H1 (cell line): Measurements from ENCODE around the gene GRM4. TPM values are rescaled to one million over a fixed set of nuclear protein-coding genes. Genes with fewer than 3 reads are reported as not detected.

ENCODE experiments used
- CTCF ChIA-PET: fragments of 300-600 bp; sonication (Branson Sonifier 250); formaldehyde crosslinking; loops from one replicate; lab custom pipeline; 2021; ENCODE audit not compliant: partially characterized antibody; lab: Charles Lee
- POLR2A ChIA-PET: fragments of 300-600 bp; sonication (Branson Sonifier 250); formaldehyde crosslinking; loops from one replicate; lab custom pipeline; 2021; ENCODE audit warnings: inconsistent platforms; ENCODE audit not compliant: partially characterized antibody; lab: Charles Lee
- DNase-seq, 2 experiments: peaks; one replicate each; pipeline versions ENCODE4 v3.0.0 to v3.0.0-alpha.2; 2010 to 2022; ENCODE audit warnings: low spot score in 2 of 2, low read depth in 1 of 2, mixed read lengths in 1 of 2
- FAIRE-seq: peaks from 2 replicates; lab custom pipeline; 2011; peaks lifted over from hg19 to GRCh38; lab: Jason Lieb, UNC
- H2AFZ ChIP-seq: 2 replicates; pipeline ENCODE4 v1.8.1; 2012; ENCODE audit warnings: low read length, inconsistent platforms
- H2AK5ac ChIP-seq: 2 replicates; pipeline ENCODE4 v1.6.1; 2013; ENCODE audit warnings: low read depth, low read length
- H2BK120ac ChIP-seq: replicated peaks from 2 replicates; pipeline ENCODE3; 2013; ENCODE audit warnings: low read depth, low read length, inconsistent platforms
- H2BK12ac ChIP-seq: 2 replicates; pipeline ENCODE4 v1.6.1; 2013; ENCODE audit warnings: low read depth, low read length
- H2BK15ac ChIP-seq: 2 replicates; pipeline ENCODE4 v1.6.1; 2013; ENCODE audit warnings: low read length
- H2BK20ac ChIP-seq: 2 replicates; pipeline ENCODE4 v1.6.1; 2013; ENCODE audit warnings: low read length
- H2BK5ac ChIP-seq: 2 replicates; pipeline ENCODE4 v1.6.1; 2013; ENCODE audit warnings: low read depth, low read length
- H3K14ac ChIP-seq: 2 replicates; pipeline ENCODE4 v1.6.1; 2013; ENCODE audit warnings: inconsistent platforms; ENCODE audit not compliant: insufficient read length
- H3K18ac ChIP-seq: 2 replicates; pipeline ENCODE4 v1.6.1; 2013; ENCODE audit warnings: low read length; ENCODE audit errors: extremely low read depth
- H3K23ac ChIP-seq: 2 replicates; pipeline ENCODE4 v1.6.1; 2013; ENCODE audit warnings: inconsistent platforms; ENCODE audit not compliant: insufficient read length
- H3K23me2 ChIP-seq: 2 replicates; pipeline ENCODE4 v1.6.1; 2013; ENCODE audit warnings: low read depth, low read length
- H3K27ac ChIP-seq: 2 replicates; pipeline ENCODE4 v1.6.1; 2011; ENCODE audit warnings: low read depth, low read length, inconsistent platforms
- H3K27me3 ChIP-seq, 4 experiments: replicated peaks in 1 of 4; 1 replicate in 1 of 4; 2 replicates in 3 of 4; pipeline versions ENCODE4 v1.6.1 to v1.8.1; 2011 to 2013; ENCODE audit warnings: low read length in 3 of 4, mild to moderate bottlenecking in 3 of 4, inconsistent platforms in 2 of 4, mixed read lengths in 2 of 4, moderate library complexity in 1 of 4; ENCODE audit not compliant: control insufficient read depth in 3 of 4, insufficient read depth in 3 of 4; ENCODE audit errors: extremely low read depth in 1 of 4
- H3K36me3 ChIP-seq, 4 experiments: 2 replicates each; pipeline versions ENCODE4 v1.6.1 to v1.8.1; 2011 to 2013; ENCODE audit warnings: mild to moderate bottlenecking in 4 of 4, low read length in 3 of 4, moderate library complexity in 2 of 4, control low read depth in 1 of 4, inconsistent platforms in 1 of 4; ENCODE audit not compliant: insufficient read depth in 4 of 4, control insufficient read depth in 2 of 4
- H3K4ac ChIP-seq: replicated peaks from 2 replicates; pipeline ENCODE3; 2013; ENCODE audit warnings: low read length, low read depth, mixed read lengths, inconsistent platforms; ENCODE audit not compliant: insufficient read length
- H3K4me1 ChIP-seq, 4 experiments: replicated peaks in 1 of 4; 1 replicate in 1 of 4; 2 replicates in 3 of 4; pipeline versions ENCODE4 v1.6.1 to v1.8.1; 2011 to 2013; ENCODE audit warnings: low read length in 3 of 4, inconsistent platforms in 2 of 4, mixed read lengths in 1 of 4; ENCODE audit not compliant: insufficient read depth in 4 of 4, control insufficient read depth in 3 of 4
- H3K4me2 ChIP-seq, 2 experiments: 2 replicates each; pipeline versions ENCODE4 v1.6.1 to v1.8.1; 2011 to 2013; ENCODE audit warnings: low read depth in 2 of 2, low read length in 2 of 2, control low read depth in 1 of 2, inconsistent platforms in 1 of 2, mild to moderate bottlenecking in 1 of 2; ENCODE audit not compliant: insufficient read depth in 1 of 2
- H3K4me3 ChIP-seq, 4 experiments: fragments of 200-600, 300-600 bp in 1 of 4; sonication (generic), shearing (Covaris generic), sonication (Bioruptor Twin) in 1 of 4; 2 replicates each; pipeline versions ENCODE4 v1.5.1 to v1.8.1; 2011 to 2016; ENCODE audit warnings: low read length in 4 of 4, low read depth in 3 of 4, control low read depth in 2 of 4, inconsistent platforms in 2 of 4, mild to moderate bottlenecking in 2 of 4, mixed read lengths in 1 of 4, moderate library complexity in 1 of 4; ENCODE audit not compliant: insufficient read depth in 2 of 4; ENCODE audit errors: extremely low read depth in 1 of 4
- H3K56ac ChIP-seq: replicated peaks from 2 replicates; pipeline ENCODE3; 2013; ENCODE audit warnings: low read depth, mild to moderate bottlenecking, mixed read lengths, low read length, inconsistent platforms; ENCODE audit not compliant: insufficient read length
- H3K79me1 ChIP-seq: 2 replicates; pipeline ENCODE4 v1.6.1; 2013; ENCODE audit warnings: low read depth, low read length, control low read depth
- H3K79me2 ChIP-seq, 2 experiments: 2 replicates each; pipeline versions ENCODE4 v1.6.1 to v1.8.1; 2012 to 2013; ENCODE audit warnings: low read length in 2 of 2, mild to moderate bottlenecking in 2 of 2, inconsistent platforms in 1 of 2; ENCODE audit not compliant: insufficient read depth in 2 of 2, control insufficient read depth in 1 of 2
- H3K9ac ChIP-seq, 4 experiments: replicated peaks in 1 of 4; 1 replicate in 1 of 4; 2 replicates in 3 of 4; pipeline versions ENCODE4 v1.6.1 to v1.8.1; 2011 to 2013; ENCODE audit warnings: low read depth in 3 of 4, low read length in 3 of 4, control low read depth in 2 of 4, mild to moderate bottlenecking in 2 of 4, moderate library complexity in 2 of 4, inconsistent platforms in 1 of 4; ENCODE audit errors: extremely low read depth in 1 of 4
- H3K9me3 ChIP-seq, 2 experiments: 2 replicates each; pipeline versions ENCODE4 v1.6.1 to v1.8.1; 2012 to 2013; ENCODE audit warnings: mild to moderate bottlenecking in 2 of 2, moderate library complexity in 2 of 2, control low read depth in 1 of 2, inconsistent platforms in 1 of 2, low read depth in 1 of 2, low read length in 1 of 2, mixed read lengths in 1 of 2; ENCODE audit not compliant: insufficient read depth in 2 of 2
- H4K20me1 ChIP-seq, 2 experiments: replicated peaks in 1 of 2; 2 replicates each; pipeline versions ENCODE3 to v1.8.1; 2011 to 2013; ENCODE audit warnings: inconsistent platforms in 2 of 2, low read length in 2 of 2, mild to moderate bottlenecking in 1 of 2; ENCODE audit not compliant: insufficient read depth in 2 of 2, control insufficient read depth in 1 of 2
- H4K5ac ChIP-seq: 2 replicates; pipeline ENCODE4 v1.6.1; 2013; ENCODE audit warnings: low read length, low read depth, mixed read lengths, inconsistent platforms; ENCODE audit not compliant: insufficient read length
- H4K8ac ChIP-seq: 2 replicates; pipeline ENCODE4 v1.8.0; 2013; ENCODE audit warnings: mild to moderate bottlenecking, moderate library complexity, low read length, inconsistent platforms; ENCODE audit not compliant: insufficient read depth; ENCODE audit errors: extremely low read depth
- H4K91ac ChIP-seq: replicated peaks from 2 replicates; pipeline ENCODE3; 2013; ENCODE audit warnings: low read length, mixed read lengths, inconsistent platforms; ENCODE audit not compliant: insufficient read length
- ASH2L ChIP-seq: fragments of 200-600, 300-600 bp; sonication (generic); IDR thresholded peaks from one replicate; pipeline ENCODE4 v1.7.1; 2017; ENCODE audit warnings: low read length
- CBX5 ChIP-seq: fragments of 300-800, 300-1000 bp; sonication (generic); IDR thresholded peaks from 2 replicates; pipeline ENCODE4 v1.7.1; 2016; ENCODE audit warnings: antibody characterized with exemption, low read length, low read depth
- EGR1 ChIP-seq: IDR thresholded peaks from 2 replicates; pipeline ENCODE4 v1.6.1; 2011; ENCODE audit warnings: low read depth, low read length, borderline replicate concordance
- FOSL1 ChIP-seq: IDR thresholded peaks from 2 replicates; pipeline ENCODE4 v1.6.1; 2011; ENCODE audit warnings: mild to moderate bottlenecking, low read depth, low read length, moderate library complexity; ENCODE audit not compliant: insufficient read depth
- HDAC2 ChIP-seq, 2 experiments: fragments of 300-600 bp in 1 of 2; sonication (generic) in 1 of 2; IDR thresholded peaks; 2 replicates each; pipeline ENCODE4 v1.6.1; 2011 to 2012; ENCODE audit warnings: low read depth in 2 of 2, low read length in 2 of 2, mild to moderate bottlenecking in 2 of 2, moderate library complexity in 2 of 2, borderline replicate concordance in 1 of 2, inconsistent platforms in 1 of 2
- POLR2A ChIP-seq, 2 experiments: IDR thresholded peaks; 1 replicate in 1 of 2; 2 replicates in 1 of 2; pipeline ENCODE4 v1.6.1; 2011; ENCODE audit warnings: low read depth in 2 of 2, low read length in 2 of 2, mild to moderate bottlenecking in 2 of 2; ENCODE audit errors: control extremely low read depth in 1 of 2
- SAP30 ChIP-seq: fragments of 300-600 bp; sonication (generic); IDR thresholded peaks from 2 replicates; pipeline ENCODE4 v1.7.1; 2012; ENCODE audit warnings: low read length, moderate library complexity, mild to moderate bottlenecking, inconsistent platforms; ENCODE audit not compliant: insufficient read depth, insufficient replicate concordance
- SP1 ChIP-seq: IDR thresholded peaks from 2 replicates; pipeline ENCODE4 v1.6.1; 2011; ENCODE audit warnings: low read depth, low read length
- polyA plus RNA-seq, 7 experiments: library from polyadenylated mRNA; depleted of rRNA in 3 of 7; stranded (reverse) in 5 of 7; unstranded in 2 of 7; fragments of >200 nt in 5 of 7; fragments of 200-250 nt in 2 of 7; gene quantifications; 1 replicate in 5 of 7; 2 replicates in 1 of 7; 4 replicates in 1 of 7; pipeline versions ENCODE4 v1.2.1 to v1.2.3, GENCODE V29; 2011 to 2013; ENCODE audit warnings: missing spikeins in 2 of 7, mixed read lengths in 2 of 7
- total RNA-seq: library from RNA; stranded (reverse); fragmentation: NEBNext Ultra II Directional; extraction: Animal tissue kit (Norgen Biotek cat#: 25700); gene quantifications from 2 replicates; pipeline ENCODE4 v1.2.1, GENCODE V29; 2021

Gene GRM4
- total and polyA plus RNA-seq, 2 of the 8 experiments (the other 6 are each of a cell fraction or from before 2014, with no cell fraction given) = 19.6 to 21.5 TPM

- Histone ChIP-seq H2AFZ (no peak overlapping the region), H3K36me3 (0 out of 8 replicates have a peak, but pooled peaks cover 0 to 4% (median 0%) of the 10 kb centered on the region in 4 experiments), H3K9me3 (peaks cover 4 to 9% of the 10 kb centered on the region in 2 experiments; a peak in 3 of 4 replicates), H2BK15ac (no peak overlapping the region), H4K91ac (no peak overlapping the region), H2BK20ac (no peak overlapping the region), H3K56ac (no peak overlapping the region), H4K5ac (no peak overlapping the region), H3K23ac (no peak overlapping the region), H3K27me3 (peaks cover 34 to 65% (median 60%) of the 10 kb centered on the region in 4 experiments), H3K4me3 (no peak overlapping the region), H4K8ac (no peak overlapping the region), H2BK5ac (no peak overlapping the region), H2BK120ac (no peak overlapping the region), H2AK5ac (no peak overlapping the region), H3K79me2 (no peaks in the 10 kb centered on the region), H3K18ac (no peak overlapping the region), H3K4ac (no peak overlapping the region), H3K23me2 (no peaks in the 10 kb centered on the region), H2BK12ac (no peak overlapping the region), H3K4me1 (peaks cover 7 to 11% (median 8%) of the 10 kb centered on the region in 4 experiments), H3K79me1 (no peaks in the 10 kb centered on the region), H3K4me2 (no peak overlapping the region), H3K14ac (no peak overlapping the region), H3K27ac (no peak overlapping the region), H3K9ac (no peak overlapping the region), H4K20me1 (peaks cover 0 to 7% of the 10 kb centered on the region in 2 experiments)
- ChIA-PET CTCF (interaction anchor here (4.5 kb wide), 1 partner anchor 58 kb away, joined by 10 read pairs; no protein-coding TSS in a partner anchor), POLR2A (no interaction called here)
- no peak for DNase-seq
- FAIRE-seq = no peak
- TF ChIP-seq SP1 (no peak), CBX5 (no peak), ASH2L (no peak), HDAC2 (IDR thresholded peaks at IDR 0.05; ENCODE audit: borderline replicate concordance in 1 of 2, low read depth in 2 of 2, low read length in 2 of 2) (no peak), FOSL1 (no peak), EGR1 (no peak), POLR2A (IDR thresholded peaks at IDR 0.05; ENCODE audit: control extremely low read depth in 1 of 2, low read depth in 2 of 2, low read length in 2 of 2) (no peak), SAP30 (no peak)
These were observed 141.9 kb downstream of the GRM4 start for GRCh38 chr6:34003962-34004361.
